Transverse colon (tissue), 4 donors: ENCODE data around the gene FER1L5. TPM values are rescaled to one million over a fixed set of nuclear protein-coding genes. Genes with fewer than 3 reads are reported as not detected.

ENCODE experiments used
- DNase-seq: peaks from one replicate; pipeline ENCODE4 v3.0.0-alpha.2; 2019
- H3K27ac ChIP-seq, 4 donors: fragments of 200-600 bp; sonication (generic); 2 replicates each; pipeline ENCODE4 v1.5.1; 2016 to 2018; ENCODE audit warnings: inconsistent platforms in 4 of 4
- H3K27me3 ChIP-seq: fragments of 200-600 bp; sonication (generic); 2 replicates; pipeline ENCODE4 v1.5.1; 2017; ENCODE audit warnings: inconsistent platforms
- H3K36me3 ChIP-seq, 4 donors: fragments of 200-600 bp; sonication (generic); 2 replicates each; pipeline ENCODE4 v1.5.1; 2017 to 2019; ENCODE audit warnings: inconsistent platforms in 4 of 4
- H3K4me1 ChIP-seq, 4 donors: fragments of 200-600 bp; sonication (generic); 2 replicates each; pipeline ENCODE4 v1.5.1; 2017 to 2020; ENCODE audit warnings: inconsistent platforms in 4 of 4
- H3K4me3 ChIP-seq, 4 donors: fragments of 200-600 bp; sonication (generic); 1 replicate in 1 of 4; 2 replicates in 3 of 4; pipeline versions ENCODE4 v1.5.1 to v1.6.1; 2017 to 2019; ENCODE audit warnings: inconsistent platforms in 4 of 4
- H3K9me3 ChIP-seq, 2 donors: fragments of 200-600 bp; sonication (generic); 2 replicates each; pipeline ENCODE4 v1.5.1; 2017 to 2019; ENCODE audit warnings: inconsistent platforms in 2 of 2
- EP300 ChIP-seq: sonication (generic); formaldehyde crosslinking; IDR thresholded peaks from one replicate; pipeline ENCODE4 v1.6.1; 2017; ENCODE audit warnings: antibody characterized with exemption, low read depth
- POLR2A ChIP-seq: fragments of 450-650 bp; IDR thresholded peaks from one replicate; pipeline ENCODE4 v1.6.1; 2016; ENCODE audit warnings: antibody characterized with exemption, mild to moderate bottlenecking, moderate library complexity
- POLR2AphosphoS5 ChIP-seq, 3 donors: sonication (generic); formaldehyde crosslinking; IDR thresholded peaks; one replicate each; pipeline ENCODE4 v1.6.1; 2016; ENCODE audit warnings: antibody characterized with exemption in 3 of 3
- WGBS, 2 donors: methylation state at CpG; one replicate each; pipeline ENCODE4 v1.1.5; 2018; ENCODE audit warnings: low coverage in 1 of 2; 5-methylcytosine and 5-hydroxymethylcytosine counted together
- in situ Hi-C, 4 donors: fragments of 200-750 bp; cut with MboI; loops; one replicate each; pipeline versions ENCODE4 v1.15.0 to v1.15.1; 2017; ENCODE audit warnings: low sequenced_read_pairs in 3 of 4, low pct_ligation_motif_present in 1 of 4, low pct_unique_long_range_greater_than_20kb in 1 of 4
- intact Hi-C: fragments of 100-400 bp; cut with DNase I; formaldehyde crosslinking; loops from one replicate; pipeline ENCODE4 v1.15.1; 2023; ENCODE audit warnings: low total_unique reads
- total RNA-seq, 4 donors: library from RNA; depleted of rRNA; stranded (reverse); fragments of >200 nt; gene quantifications; one replicate each; pipeline ENCODE4 v1.1.0, GENCODE V29; 2016
- TF ChIP-seq, protein P1 (sequence below), 5 experiments: fragments of 200-600 bp in 3 of 5; fragments of 450-650 bp in 2 of 5; sonication (generic) in 3 of 5; IDR thresholded peaks; 1 replicate in 2 of 5; 2 replicates in 3 of 5; pipeline ENCODE4 v1.5.1; 2016 to 2017; ENCODE audit warnings: antibody characterized with exemption in 5 of 5, inconsistent platforms in 3 of 5, mild to moderate bottlenecking in 2 of 5, moderate library complexity in 1 of 5

Gene FER1L5
- total RNA-seq, 4 donors from 2014 or later = not detected

GRCh38 chr2:96669539-96670215 lies 27.1 kb downstream of the FER1L5 start:
- Histone ChIP-seq H3K9me3 (no peaks in the 10 kb centered on the region), H3K4me3 (no peak overlapping the region), H3K27ac (no peak overlapping the region), H3K36me3 (no peaks in the 10 kb centered on the region), H3K4me1 (no peaks in the 10 kb centered on the region), H3K27me3 (no peaks in the 10 kb centered on the region)
- in situ Hi-C loops = no loop called here
- intact Hi-C loops = no loop called here
- DNase-seq = no peak
- TF ChIP-seq POLR2A (no peak), EP300 (no peak), POLR2AphosphoS5 (IDR thresholded peaks at IDR 0.05) (no peak)
- TF ChIP-seq, protein P1, sequence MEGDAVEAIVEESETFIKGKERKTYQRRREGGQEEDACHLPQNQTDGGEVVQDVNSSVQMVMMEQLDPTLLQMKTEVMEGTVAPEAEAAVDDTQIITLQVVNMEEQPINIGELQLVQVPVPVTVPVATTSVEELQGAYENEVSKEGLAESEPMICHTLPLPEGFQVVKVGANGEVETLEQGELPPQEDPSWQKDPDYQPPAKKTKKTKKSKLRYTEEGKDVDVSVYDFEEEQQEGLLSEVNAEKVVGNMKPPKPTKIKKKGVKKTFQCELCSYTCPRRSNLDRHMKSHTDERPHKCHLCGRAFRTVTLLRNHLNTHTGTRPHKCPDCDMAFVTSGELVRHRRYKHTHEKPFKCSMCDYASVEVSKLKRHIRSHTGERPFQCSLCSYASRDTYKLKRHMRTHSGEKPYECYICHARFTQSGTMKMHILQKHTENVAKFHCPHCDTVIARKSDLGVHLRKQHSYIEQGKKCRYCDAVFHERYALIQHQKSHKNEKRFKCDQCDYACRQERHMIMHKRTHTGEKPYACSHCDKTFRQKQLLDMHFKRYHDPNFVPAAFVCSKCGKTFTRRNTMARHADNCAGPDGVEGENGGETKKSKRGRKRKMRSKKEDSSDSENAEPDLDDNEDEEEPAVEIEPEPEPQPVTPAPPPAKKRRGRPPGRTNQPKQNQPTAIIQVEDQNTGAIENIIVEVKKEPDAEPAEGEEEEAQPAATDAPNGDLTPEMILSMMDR (IDR thresholded peaks at IDR 0.05) = no peak
- 85% methylated on average over 4 to 15 of the region's 15 CpGs for WGBS, 2 donors

GRCh38 chr2:96679848-96680247 lies 37.3 kb downstream of the FER1L5 start:
- no peak for DNase-seq
- Histone ChIP-seq H3K27ac (no peak overlapping the region), H3K36me3 (no peaks in the 10 kb centered on the region), H3K9me3 (no peaks in the 10 kb centered on the region), H3K4me3 (no peak overlapping the region), H3K4me1 (peaks cover 0 to 4% (median 2%) of the 10 kb centered on the region in 4 donors), H3K27me3 (no peaks in the 10 kb centered on the region)
- 63 to 64% methylated on average over 2 to 9 of the region's 9 CpGs for WGBS, 2 donors
- intact Hi-C loops = no loop called here
- no peak for TF ChIP-seq POLR2AphosphoS5 (IDR thresholded peaks at IDR 0.05)
- TF ChIP-seq, protein P1 (IDR thresholded peaks at IDR 0.05) = no peak
- no peak for TF ChIP-seq POLR2A
- no peak for TF ChIP-seq EP300
- in situ Hi-C loops = no loop called here

DNA sequence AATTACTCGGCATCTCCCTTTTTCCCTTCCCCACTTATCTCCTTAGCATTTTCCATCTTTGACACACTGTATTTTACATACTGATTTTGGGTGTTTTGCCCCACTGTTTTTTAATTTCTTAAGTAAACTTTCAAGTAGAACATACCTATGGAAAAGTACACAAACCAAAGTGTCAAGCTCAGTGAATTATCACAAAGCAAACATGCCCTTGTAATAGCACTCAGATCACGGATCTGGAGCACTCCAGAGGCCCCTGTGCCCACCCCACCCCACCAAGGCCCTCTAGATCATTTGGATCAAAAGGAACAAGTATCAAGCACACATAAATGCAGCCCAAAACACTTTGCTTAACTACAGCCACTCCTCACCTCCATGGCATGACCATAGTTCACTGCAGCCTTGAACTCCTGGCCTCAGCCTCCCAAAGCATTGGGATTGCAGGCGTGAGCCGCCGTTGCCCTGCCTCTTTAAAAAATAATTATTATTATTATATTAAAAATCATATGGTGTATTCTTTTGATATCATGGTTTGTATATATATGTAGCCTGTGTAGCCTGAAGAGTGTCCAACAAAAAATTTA lies 38.1 kb downstream of the FER1L5 start:
- Histone ChIP-seq H3K4me3 (no peak overlapping the region), H3K4me1 (peaks cover 0 to 4% (median 2%) of the 10 kb centered on the region in 4 donors), H3K27ac (no peak overlapping the region), H3K27me3 (no peaks in the 10 kb centered on the region), H3K36me3 (no peaks in the 10 kb centered on the region), H3K9me3 (no peaks in the 10 kb centered on the region)
- TF ChIP-seq POLR2A = no peak
- TF ChIP-seq, protein P1 (IDR thresholded peaks at IDR 0.05) = no peak
- TF ChIP-seq EP300 = no peak
- no peak for TF ChIP-seq POLR2AphosphoS5 (IDR thresholded peaks at IDR 0.05)
- DNase-seq = no peak
- in situ Hi-C loops (no loop called here), intact Hi-C loops (no loop called here)
- WGBS, 2 donors = 56 to 57% methylated on average over 5 of the region's 5 CpGs

DNA sequence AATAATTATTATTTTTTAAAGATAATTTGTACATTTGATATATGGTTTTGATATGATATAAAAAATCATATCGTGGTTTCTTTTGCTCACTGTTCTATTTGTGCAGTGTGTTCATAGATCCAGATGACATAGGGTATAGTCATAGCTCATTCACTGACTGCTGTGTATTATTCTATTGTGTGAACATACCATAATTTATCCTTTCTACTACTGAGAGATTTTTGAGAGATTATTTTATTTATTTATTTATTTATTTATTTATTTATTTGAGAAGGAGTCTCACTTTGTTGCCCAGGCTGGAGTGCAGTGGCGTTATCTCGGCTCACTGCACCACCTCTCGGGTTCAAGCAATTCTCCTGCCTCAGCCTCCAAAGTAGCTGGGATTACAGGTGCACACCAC lies 39.0 kb downstream of the FER1L5 start:
- H3K36me3 ChIP-seq = no peaks in the 10 kb centered on the region
- H3K9me3 ChIP-seq = no peaks in the 10 kb centered on the region
- 92 to 94% methylated on average over 4 of the region's 4 CpGs for WGBS, 2 donors
- in situ Hi-C loops (no loop called here), intact Hi-C loops (no loop called here)
- peaks cover 0 to 4% (median 2%) of the 10 kb centered on the region in 4 donors for H3K4me1 ChIP-seq
- H3K27ac ChIP-seq = no peak overlapping the region
- no peak for TF ChIP-seq EP300
- no peak for TF ChIP-seq POLR2AphosphoS5 (IDR thresholded peaks at IDR 0.05)
- TF ChIP-seq, protein P1 (IDR thresholded peaks at IDR 0.05) = no peak
- no peak for TF ChIP-seq POLR2A
- H3K27me3 ChIP-seq = no peaks in the 10 kb centered on the region
- no peak for DNase-seq
- no peak overlapping the region for H3K4me3 ChIP-seq
